GM18858 (cell line): Measurements from ENCODE around the gene ACVR1B.

Experiments used
- ATAC-seq: cut with Tn5 transposase; IDR thresholded peaks from one replicate; pipeline ENCODE4 v1.9.1; 2021; ENCODE audit not compliant: unreplicated experiment

The ACVR1B gene

DNA sequence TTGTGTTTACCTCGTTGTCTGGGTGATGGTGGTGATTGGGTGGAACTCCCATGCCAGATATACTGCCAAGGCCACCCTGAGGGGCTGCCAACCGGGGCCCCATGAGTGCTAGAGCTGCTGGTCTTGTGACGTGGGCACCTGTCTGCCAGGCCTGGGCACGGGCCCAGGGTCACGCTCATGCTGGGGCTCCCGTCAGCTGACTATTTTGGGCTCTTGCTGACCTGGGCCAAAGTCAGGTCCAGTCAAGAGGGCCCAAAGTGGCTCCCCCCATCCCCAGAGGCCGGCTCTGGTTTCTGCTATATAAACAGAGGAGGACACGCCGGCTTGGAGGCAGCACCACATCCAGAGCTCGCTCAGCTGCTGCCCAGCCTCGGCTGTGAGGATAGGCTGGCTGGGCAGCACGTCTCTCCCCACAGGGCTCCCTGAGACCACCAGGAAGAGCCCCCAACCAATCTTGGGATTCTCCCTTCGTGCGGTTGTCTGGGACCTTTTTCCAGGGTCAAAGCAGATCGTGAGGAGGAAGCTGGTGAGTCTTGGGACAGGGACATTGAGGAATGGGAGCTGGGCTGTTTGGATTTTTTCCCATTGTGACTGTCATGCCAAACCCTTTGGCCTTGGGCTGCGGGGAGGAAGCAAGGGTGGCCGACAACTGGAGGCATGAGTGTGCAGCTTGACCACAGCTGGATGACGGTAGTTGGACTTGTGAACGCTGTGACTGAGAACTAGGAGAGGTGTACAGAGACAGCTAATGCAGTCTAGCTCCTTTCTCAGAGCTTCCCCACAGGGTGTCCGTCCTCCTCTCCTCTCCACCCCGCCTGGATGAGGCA is 92.1 kb downstream of the ACVR1B start:
- ATAC-seq: no peak

DNA sequence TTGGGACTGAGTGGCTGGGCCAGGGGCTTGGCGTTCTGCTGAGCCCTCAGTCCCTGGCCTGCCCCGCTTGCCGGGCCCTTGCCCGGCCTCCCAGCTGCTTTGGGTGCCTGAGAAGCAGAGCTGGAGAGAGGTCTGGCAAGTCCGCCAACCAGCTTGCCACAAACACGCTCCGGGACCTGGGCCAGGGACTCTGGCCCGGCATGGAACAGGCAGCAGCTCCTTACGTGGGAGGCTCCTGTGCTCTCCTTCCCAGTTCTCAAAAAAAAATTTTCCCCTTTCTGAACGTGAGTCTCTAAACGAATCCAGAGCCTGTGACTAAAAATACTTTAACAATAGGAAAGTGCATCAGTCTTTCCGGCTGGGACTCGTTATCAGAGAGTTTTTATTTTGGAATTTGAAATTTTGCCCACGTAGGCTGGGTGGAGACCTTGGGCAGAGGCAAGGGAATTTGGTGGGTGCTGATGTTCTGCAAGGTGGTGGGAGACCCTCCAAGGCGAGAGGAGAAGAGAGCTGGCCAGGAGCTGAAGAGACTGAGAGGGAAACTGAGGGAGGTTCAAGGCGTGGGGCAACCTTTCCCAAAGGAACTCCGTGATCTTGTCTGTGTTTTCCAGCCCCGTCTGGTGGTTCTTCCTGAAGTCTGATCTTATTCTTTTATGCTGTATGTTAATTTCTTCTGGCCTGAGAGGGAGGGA is 92.9 kb downstream of the ACVR1B start:
- ATAC-seq: no peak

GRCh38 chr12:52045794-52046199 is 94.3 kb downstream of the ACVR1B start:
- no peak for ATAC-seq
